A549 (cell line): ENCODE data around the gene GRIK4.

Experiments used
- CBX8 ChIP-seq: fragments of 200-600 bp; sonication (generic); IDR thresholded peaks from 2 replicates; pipeline ENCODE4 v1.6.1; 2016
- CTCF ChIP-seq: fragments of >200 bp; sonication (Bioruptor Twin); formaldehyde crosslinking; IDR thresholded peaks from 3 replicates; pipeline ENCODE4 v1.5.1; 2016
- E2F6 ChIP-seq: IDR thresholded peaks from 2 replicates; pipeline ENCODE4 v1.6.1; 2012; ENCODE audit warnings: low read depth, borderline replicate concordance
- EP300 ChIP-seq, 2 experiments: fragments of >200 bp; sonication (Bioruptor Twin); formaldehyde crosslinking; IDR thresholded peaks; 2 replicates in 1 of 2; 3 replicates in 1 of 2; pipeline ENCODE4 v1.6.1; 2016 to 2017
- HMGXB4 ChIP-seq: fragments of 250-450 bp; sonication (Bioruptor Pico); IDR thresholded peaks from 2 replicates; pipeline ENCODE4 v1.5.0; 2021; ENCODE audit warnings: mild to moderate bottlenecking, moderate library complexity, borderline replicate concordance
- MAX ChIP-seq: IDR thresholded peaks from 2 replicates; pipeline ENCODE4 v1.6.1; 2012
- MAZ ChIP-seq: fragments of 150-350 bp; IDR thresholded peaks from 2 replicates; pipeline ENCODE4 v1.6.1; 2014; ENCODE audit warnings: antibody characterized with exemption, low read depth, low read length, borderline replicate concordance
- MYC ChIP-seq: IDR thresholded peaks from 2 replicates; pipeline ENCODE4 v1.6.1; 2012; ENCODE audit warnings: mild to moderate bottlenecking, inconsistent platforms, low read length, improper control_type of control experiment, borderline replicate concordance
- POLR2A ChIP-seq: IDR thresholded peaks from 2 replicates; pipeline ENCODE4 v1.6.1; 2012; ENCODE audit warnings: mild to moderate bottlenecking, low read length
- RFX5 ChIP-seq: fragments of 450-650 bp; IDR thresholded peaks from 2 replicates; pipeline ENCODE4 v1.7.1; 2014; ENCODE audit warnings: antibody characterized with exemption, mild to moderate bottlenecking, moderate library complexity
- RNF2 ChIP-seq: fragments of 200-600 bp; sonication (generic); IDR thresholded peaks from 2 replicates; pipeline ENCODE4 v1.6.1; 2016; ENCODE audit warnings: low read depth, mild to moderate bottlenecking, antibody characterized with exemption, moderate library complexity, borderline replicate concordance
- SREBF2 ChIP-seq: fragments of 450-650 bp; IDR thresholded peaks from 2 replicates; pipeline ENCODE4 v1.6.1; 2014; ENCODE audit warnings: mild to moderate bottlenecking, moderate library complexity
- USF2 ChIP-seq: fragments of 450-650 bp; IDR thresholded peaks from 2 replicates; pipeline ENCODE4 v1.6.1; 2014; ENCODE audit warnings: antibody characterized with exemption

GRCh38 chr11:120505801-120506425 lies 5.6 kb upstream of the GRIK4 start:
- no peak for TF ChIP-seq CTCF
- TF ChIP-seq EP300 (IDR thresholded peaks at IDR 0.05): no peak
- no peak for TF ChIP-seq E2F6
- TF ChIP-seq HMGXB4: no peak
- no peak for TF ChIP-seq MAZ
- no peak for TF ChIP-seq POLR2A
- TF ChIP-seq USF2: no peak
- no peak for TF ChIP-seq RFX5
- TF ChIP-seq MYC: no peak
- no peak for TF ChIP-seq MAX
- no peak for TF ChIP-seq RNF2
- no peak for TF ChIP-seq SREBF2
- TF ChIP-seq CBX8: no peak
